K562 (cell line): Measurements from ENCODE around the gene MRI1. TPM values are rescaled to one million over a fixed set of nuclear protein-coding genes. Genes with fewer than 3 reads are reported as not detected.

Experiments
- CHD1 ChIP-seq: fragments of 200-600 bp; sonication (generic); IDR thresholded peaks from one replicate; pipeline ENCODE4 v1.6.1; 2012; ENCODE audit warnings: mild to moderate bottlenecking, moderate library complexity, low read length, inconsistent platforms
- CHD4 ChIP-seq: fragments of 200-600 bp; sonication (generic); IDR thresholded peaks from 3 replicates; pipeline ENCODE4 v1.6.1; 2012; ENCODE audit warnings: low read depth, mild to moderate bottlenecking, mixed read lengths, low read length, inconsistent platforms; ENCODE audit not compliant: insufficient read depth, insufficient replicate concordance, poor library complexity, severe bottlenecking
- EHMT2 ChIP-seq: fragments of 450-650 bp; IDR thresholded peaks from 2 replicates; pipeline ENCODE4 v1.6.1; 2018; ENCODE audit warnings: antibody characterized with exemption
- ESRRB ChIP-seq: fragments of 250-450 bp; sonication (Bioruptor Pico); IDR thresholded peaks from 2 replicates; pipeline ENCODE4 v1.5.0; 2020; ENCODE audit warnings: mild to moderate bottlenecking, moderate library complexity, borderline replicate concordance
- HMGXB4 ChIP-seq: sonication (generic); formaldehyde crosslinking; IDR thresholded peaks from 2 replicates; pipeline ENCODE4 v1.8.1; 2023; ENCODE audit warnings: mild to moderate bottlenecking, missing genetic modification reagents
- MGA ChIP-seq: fragments of 450-650 bp; IDR thresholded peaks from 2 replicates; pipeline ENCODE4 v1.6.1; 2016; ENCODE audit warnings: mild to moderate bottlenecking, moderate library complexity
- NFIX ChIP-seq: fragments of 250-450 bp; sonication (Bioruptor Pico); IDR thresholded peaks from 2 replicates; pipeline ENCODE4 v1.4.0; 2020; ENCODE audit warnings: low read depth, mild to moderate bottlenecking, moderate library complexity
- RB1 ChIP-seq: fragments of 450-650 bp; IDR thresholded peaks from 2 replicates; pipeline ENCODE4 v1.6.1; 2017; ENCODE audit warnings: low read depth, mild to moderate bottlenecking
- TAF1 ChIP-seq: IDR thresholded peaks from 2 replicates; pipeline ENCODE4 v1.6.1; 2011; ENCODE audit warnings: mild to moderate bottlenecking, low read length, moderate library complexity; ENCODE audit not compliant: insufficient read depth, control insufficient read depth, severe bottlenecking; ENCODE audit errors: extremely low read depth
- TRIM24 ChIP-seq, 2 experiments: fragments of 450-650 bp; IDR thresholded peaks; 2 replicates each; pipeline ENCODE4 v1.6.1; 2016
- ZNF174 ChIP-seq: fragments of 250-450 bp; sonication (Bioruptor Pico); IDR thresholded peaks from 2 replicates; pipeline ENCODE4 v1.4.0; 2020; ENCODE audit warnings: mild to moderate bottlenecking
- ZNF79 ChIP-seq: fragments of 250-450 bp; sonication (Bioruptor Pico); IDR thresholded peaks from 2 replicates; pipeline ENCODE4 v1.4.0; 2020; ENCODE audit warnings: low read depth, mild to moderate bottlenecking, moderate library complexity
- polyA plus RNA-seq, 8 experiments: library from polyadenylated mRNA; depleted of rRNA in 4 of 8; stranded (reverse) in 5 of 8; unstranded in 3 of 8; fragments of >200 nt; fragmentation: Nextera tagmentation in 2 of 8; fragmentation: Illumina TruSeq in 1 of 8; extraction: Ambion mirVana in 2 of 8; extraction: Trizol in 1 of 8; gene quantifications; 2 replicates each; pipeline versions ENCODE4 v1.2.1 to v1.2.3, GENCODE V29; 2011 to 2014; ENCODE audit warnings: inconsistent platforms in 1 of 8, missing spikeins in 1 of 8
- total RNA-seq, 7 experiments: library from RNA; depleted of rRNA in 6 of 7; stranded (reverse); fragments of >200 nt in 6 of 7; fragmentation: Illumina TruSeq in 2 of 7; extraction: Trizol in 2 of 7; gene quantifications; 2 replicates each; pipeline versions ENCODE4 v1.2.1 to v1.2.3, GENCODE V29; 2011 to 2021; ENCODE audit warnings: low replicate concordance in 1 of 7

Gene MRI1
- total and polyA plus RNA-seq, 9 of the 15 experiments (the other 6 are each of a cell fraction or from before 2014, with no cell fraction given), result 5.5 to 57.4 (median 28.2) TPM

GRCh38 chr19:13774217-13775191, 10.2 kb downstream of the MRI1 start, which contains the start of gene C19orf53 (continued):
- TF ChIP-seq ZNF174 (no peak; the same call in 1 of the 2 replicates), ESRRB (CRISPR knock-in tag) (no peak), MGA (peak; percentile 80; the same call in 1 of the 2 replicates), RB1 (peak; percentile 62; the same call in 1 of the 2 replicates), HMGXB4 (CRISPR knock-in tag) (peak; percentile 35; the same call in 1 of the 2 replicates), EHMT2 (no peak), CHD4 (no peak), CHD1 (peak; percentile 73), ZNF79 (CRISPR knock-in tag) (no peak), TAF1 (peak; percentile 87), TRIM24 (IDR thresholded peaks at IDR 0.05) (peak in 1 of 2 experiments; percentile 26; a peak in 2 of 4 replicates), NFIX (CRISPR knock-in tag) (no peak)
